Stimulated activated CD4-positive, alpha-beta T cell treated with anti-CD3 and anti-CD28 coated beads, Interleukin-4, amount 100 ng/mL, for 4 hours (primary cell): ENCODE data around the gene LGR4.
"Not testable (repeated sequence)": the region's sequence is repeated elsewhere in the genome, so short reads cannot be mapped to it uniquely, and the experiment has no call there.

Source experiments
- DNase-seq, 2 experiments: peaks; one replicate each; pipeline ENCODE4 v3.0.0-alpha.2; 2020

The LGR4 gene

GRCh38 chr11:27334764-27335163 is 137.8 kb downstream of the LGR4 start:
- DNase-seq: not testable (repeated sequence)

GRCh38 chr11:27331981-27332380 is 140.6 kb downstream of the LGR4 start:
- DNase-seq: no peak

DNA sequence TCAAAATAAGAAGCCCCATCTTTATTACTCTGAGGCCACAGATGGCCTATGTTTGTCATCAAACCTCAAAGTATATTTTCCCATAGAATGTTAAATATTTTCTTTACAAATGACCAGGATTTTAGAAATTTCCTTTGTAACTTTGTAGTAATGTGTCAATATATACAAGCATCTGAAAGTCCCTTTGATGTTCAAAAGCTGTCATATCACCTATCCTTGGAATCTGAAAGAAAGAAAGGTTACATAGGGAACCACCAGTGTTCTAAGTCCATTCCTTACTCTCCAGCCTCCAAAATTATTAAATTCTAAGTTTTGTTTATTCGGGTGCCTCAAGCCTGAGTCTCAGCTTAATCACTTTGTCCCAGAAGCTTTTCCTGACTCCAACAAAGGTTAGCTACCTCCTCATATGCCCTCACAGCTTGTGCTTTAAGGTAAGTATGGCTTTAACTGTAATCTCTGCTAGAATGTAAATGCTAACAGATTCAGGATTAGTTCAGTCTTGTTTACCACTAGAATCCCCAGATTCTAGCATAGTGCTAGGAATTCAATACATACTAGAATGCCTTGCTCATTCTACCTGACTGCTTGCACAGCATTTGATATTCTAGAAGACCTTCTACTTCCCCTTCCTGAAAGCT is 141.8 kb downstream of the LGR4 start:
- DNase-seq: no peak

GRCh38 chr11:27329867-27330632 is 142.5 kb downstream of the LGR4 start:
- no peak for DNase-seq

- DNase-seq: no peak
These were observed 144.0 kb downstream of the LGR4 start for GRCh38 chr11:27328614-27329013.

DNA sequence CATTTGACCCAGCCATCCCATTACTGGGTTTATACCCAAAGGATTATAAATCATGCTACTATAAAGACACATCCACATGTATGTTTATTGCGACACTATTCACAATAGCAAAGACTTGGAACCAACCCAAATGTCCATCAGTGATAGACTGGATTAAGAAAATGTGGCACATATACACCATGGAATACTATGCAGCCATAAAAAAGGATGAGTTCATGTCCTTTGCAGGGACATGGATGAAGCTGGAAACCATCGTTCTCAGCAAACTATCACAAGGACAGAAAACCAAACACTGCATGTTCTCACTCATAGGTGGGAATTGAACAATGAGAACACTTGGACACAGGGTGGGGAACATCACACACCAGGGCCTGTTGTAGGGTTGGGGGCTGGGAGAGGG is 145.5 kb downstream of the LGR4 start:
- DNase-seq: not testable (repeated sequence)

- not testable (repeated sequence) for DNase-seq
These were observed 150.4 kb downstream of the LGR4 start for GRCh38 chr11:27322196-27322595.

DNA sequence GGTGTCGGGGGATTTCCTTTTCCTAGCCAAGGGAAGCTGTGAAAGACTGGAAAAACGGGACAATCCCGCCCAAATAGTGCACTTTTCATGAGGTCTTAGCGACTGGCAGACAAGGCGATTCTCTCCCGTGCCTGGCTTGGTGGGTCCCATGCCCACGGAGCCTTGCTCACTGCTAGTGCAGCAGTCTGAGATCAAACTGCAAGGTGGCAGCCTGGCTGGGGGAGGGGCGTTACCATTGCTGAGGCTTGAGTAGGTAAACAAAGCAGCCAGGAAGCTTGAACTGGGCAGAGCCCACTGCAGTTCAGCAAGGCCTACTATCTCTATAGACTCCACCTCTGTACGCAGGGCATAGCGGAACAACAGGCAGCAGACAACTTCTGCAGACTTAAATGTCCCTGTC is 151.2 kb downstream of the LGR4 start:
- DNase-seq: not testable (repeated sequence)

GRCh38 chr11:27319072-27319471 is 153.5 kb downstream of the LGR4 start:
- no peak for DNase-seq

- DNase-seq: no peak
These were observed 154.8 kb downstream of the LGR4 start for GRCh38 chr11:27317751-27318150.
